ENCODE results near the gene KCNH4. TPM values are rescaled to one million over a fixed set of nuclear protein-coding genes. Genes with fewer than 3 reads are reported as not detected.
A peak's percentile ranks its signal among the peaks of the same experiment; 100 is the strongest.

KCNH4 gene
- total RNA-seq, 1 donor from 2014 or later = not detected

DNA sequence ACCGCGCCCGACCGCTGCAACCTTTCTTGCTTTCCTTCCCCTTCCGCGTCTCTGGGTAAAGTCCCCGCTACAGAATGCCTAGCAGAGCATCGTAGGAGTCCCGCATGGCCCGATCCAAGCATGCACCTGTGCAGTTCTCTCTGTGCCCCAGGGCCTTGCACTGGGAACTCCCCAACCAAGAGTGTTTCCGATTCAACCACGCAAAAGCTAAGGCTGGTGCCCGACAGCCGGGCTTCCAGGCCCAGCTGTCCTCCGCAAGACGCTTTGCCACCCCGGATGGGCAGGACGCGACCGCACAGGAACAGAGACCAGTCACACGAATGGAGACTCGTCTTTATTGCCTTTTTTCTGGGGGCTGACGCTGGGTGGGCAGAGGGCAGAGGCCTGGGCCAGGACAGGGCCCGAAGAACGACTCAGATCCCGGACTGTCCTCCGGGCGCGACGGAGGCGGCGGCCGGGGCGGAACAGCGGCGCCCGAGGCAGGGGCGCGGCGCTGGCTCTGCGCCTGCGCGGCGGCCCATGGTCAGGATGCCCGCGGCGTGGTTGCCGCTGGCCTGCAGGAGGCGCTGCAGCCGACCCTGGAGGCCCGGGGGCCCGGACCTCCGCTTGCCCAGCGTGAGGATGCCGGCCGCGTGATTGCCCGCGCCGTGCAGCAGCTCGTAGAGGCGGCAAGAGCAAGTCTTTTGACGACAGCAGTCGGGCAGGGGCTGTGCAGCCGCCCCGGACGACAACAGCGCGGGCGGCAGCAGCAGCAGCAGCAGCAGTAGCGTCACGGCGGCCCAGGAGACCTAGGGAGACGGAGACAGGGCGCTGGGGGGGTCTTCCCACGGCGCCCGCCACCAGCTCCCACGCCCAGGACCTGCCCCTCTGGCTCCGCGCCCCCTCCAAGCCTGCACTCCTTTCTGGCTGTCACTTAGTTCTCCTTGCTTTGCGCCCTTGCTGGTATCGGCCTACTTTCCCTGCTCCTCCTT lies 3.1 kb upstream of the KCNH4 start:
- TF ChIP-seq, protein P1, sequence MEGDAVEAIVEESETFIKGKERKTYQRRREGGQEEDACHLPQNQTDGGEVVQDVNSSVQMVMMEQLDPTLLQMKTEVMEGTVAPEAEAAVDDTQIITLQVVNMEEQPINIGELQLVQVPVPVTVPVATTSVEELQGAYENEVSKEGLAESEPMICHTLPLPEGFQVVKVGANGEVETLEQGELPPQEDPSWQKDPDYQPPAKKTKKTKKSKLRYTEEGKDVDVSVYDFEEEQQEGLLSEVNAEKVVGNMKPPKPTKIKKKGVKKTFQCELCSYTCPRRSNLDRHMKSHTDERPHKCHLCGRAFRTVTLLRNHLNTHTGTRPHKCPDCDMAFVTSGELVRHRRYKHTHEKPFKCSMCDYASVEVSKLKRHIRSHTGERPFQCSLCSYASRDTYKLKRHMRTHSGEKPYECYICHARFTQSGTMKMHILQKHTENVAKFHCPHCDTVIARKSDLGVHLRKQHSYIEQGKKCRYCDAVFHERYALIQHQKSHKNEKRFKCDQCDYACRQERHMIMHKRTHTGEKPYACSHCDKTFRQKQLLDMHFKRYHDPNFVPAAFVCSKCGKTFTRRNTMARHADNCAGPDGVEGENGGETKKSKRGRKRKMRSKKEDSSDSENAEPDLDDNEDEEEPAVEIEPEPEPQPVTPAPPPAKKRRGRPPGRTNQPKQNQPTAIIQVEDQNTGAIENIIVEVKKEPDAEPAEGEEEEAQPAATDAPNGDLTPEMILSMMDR (conservative IDR thresholded peaks at IDR 0.05) = peak; percentile 89
- DNase-seq (ENCODE audit: extremely low spot score, unreplicated experiment) = peak; percentile 84

GRCh38 chr17:42182927-42183734 lies 2.2 kb upstream of the KCNH4 start:
- TF ChIP-seq, protein P1 (conservative IDR thresholded peaks at IDR 0.05) = no peak
- Mint-ChIP-seq H3K4me1 (ENCODE audit: unreplicated experiment) (no peaks in the 10 kb centered on the region), H3K27ac (no peak overlapping the region), H3K27me3 (peaks cover 83% of the 10 kb centered on the region), H3K36me3 (no peaks in the 10 kb centered on the region), H3K9me3 (no peaks in the 10 kb centered on the region), H3K4me3 (peak overlapping the region; percentile 79)
- DNase-seq (ENCODE audit: extremely low spot score, unreplicated experiment) = no peak

More for the DNA sequence above, 3.1 kb upstream of the KCNH4 start:
- Mint-ChIP-seq H3K36me3 (no peaks in the 10 kb centered on the region), H3K27me3 (peaks cover 74% of the 10 kb centered on the region), H3K27ac (no peak overlapping the region), H3K9me3 (no peaks in the 10 kb centered on the region), H3K4me3 (peak overlapping the region; percentile 79), H3K4me1 (ENCODE audit: unreplicated experiment) (no peaks in the 10 kb centered on the region)

GRCh38 chr17:42181851-42182207 lies 887 bp upstream of the KCNH4 start:
- Mint-ChIP-seq H3K27ac (no peak overlapping the region), H3K36me3 (no peaks in the 10 kb centered on the region), H3K4me1 (ENCODE audit: unreplicated experiment) (no peaks in the 10 kb centered on the region), H3K4me3 (peak overlapping the region; percentile 39), H3K27me3 (peaks cover 86% of the 10 kb centered on the region), H3K9me3 (no peaks in the 10 kb centered on the region)
- DNase-seq (ENCODE audit: extremely low spot score, unreplicated experiment) = no peak
- TF ChIP-seq, protein P1 (conservative IDR thresholded peaks at IDR 0.05) = no peak

GRCh38 chr17:42180411-42180921 lies 476 bp downstream of the KCNH4 start:
- no peaks in the 10 kb centered on the region for H3K36me3 Mint-ChIP-seq
- H3K27me3 Mint-ChIP-seq = peaks cover 84% of the 10 kb centered on the region
- H3K9me3 Mint-ChIP-seq = no peaks in the 10 kb centered on the region
- H3K4me1 Mint-ChIP-seq (ENCODE audit: unreplicated experiment) = no peaks in the 10 kb centered on the region
- H3K27ac Mint-ChIP-seq = no peak overlapping the region
- H3K4me3 Mint-ChIP-seq = peak overlapping the region; percentile 51
- TF ChIP-seq, protein P1 (conservative IDR thresholded peaks at IDR 0.05) = no peak
- no peak for DNase-seq (ENCODE audit: extremely low spot score, unreplicated experiment)

DNA sequence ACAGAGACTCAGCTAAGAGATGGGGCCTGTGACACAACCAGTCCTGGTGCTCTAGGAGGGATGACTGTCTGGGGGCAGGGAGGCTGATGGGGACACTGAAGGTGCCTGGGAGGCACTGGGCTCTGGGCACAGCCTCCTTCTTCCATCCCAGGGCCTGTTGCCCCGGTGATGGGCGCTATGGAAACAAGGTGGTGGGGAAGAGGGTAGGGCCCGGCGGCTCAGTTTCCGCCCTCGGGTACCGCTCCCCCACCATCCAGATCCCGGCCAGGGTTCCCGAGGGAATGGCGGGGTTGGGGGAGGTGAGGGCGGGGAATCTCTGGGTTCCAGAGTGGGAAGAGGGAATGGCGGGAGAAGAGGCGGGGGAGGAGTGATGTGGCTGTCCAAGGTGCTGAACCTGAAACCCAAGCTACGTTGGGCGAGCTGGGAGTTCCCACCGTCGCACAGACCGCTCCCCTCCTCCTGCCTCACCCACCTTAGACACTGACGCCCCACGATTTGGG lies 981 bp downstream of the KCNH4 start:
- TF ChIP-seq, protein P1 (conservative IDR thresholded peaks at IDR 0.05) = no peak
- Mint-ChIP-seq H3K9me3 (no peaks in the 10 kb centered on the region), H3K4me1 (ENCODE audit: unreplicated experiment) (no peaks in the 10 kb centered on the region), H3K36me3 (no peaks in the 10 kb centered on the region), H3K4me3 (peak overlapping the region; percentile 51), H3K27me3 (peaks cover 84% of the 10 kb centered on the region), H3K27ac (no peak overlapping the region)
- no peak for DNase-seq (ENCODE audit: extremely low spot score, unreplicated experiment)

Data from type B pancreatic cell (in vitro differentiated cells).